Measurements from ENCODE around the gene SIPA1L3.

GRCh38 chr19:38206006-38206745, 299.2 kb downstream of the SIPA1L3 start:
- TF ChIP-seq CTCF (IDR thresholded peaks at IDR 0.05; ENCODE audit: poor library complexity, severe bottlenecking) (no peak), POLR2AphosphoS5 (IDR thresholded peaks at IDR 0.05) (no peak), EZH2 (IDR thresholded peaks at IDR 0.05; ENCODE audit: borderline replicate concordance, insufficient read depth, low read length, poor library complexity, severe bottlenecking) (no peak), MXI1 (conservative IDR thresholded peaks at IDR 0.05; ENCODE audit: poor library complexity, severe bottlenecking) (no peak)
- TF ChIP-seq, protein P1, sequence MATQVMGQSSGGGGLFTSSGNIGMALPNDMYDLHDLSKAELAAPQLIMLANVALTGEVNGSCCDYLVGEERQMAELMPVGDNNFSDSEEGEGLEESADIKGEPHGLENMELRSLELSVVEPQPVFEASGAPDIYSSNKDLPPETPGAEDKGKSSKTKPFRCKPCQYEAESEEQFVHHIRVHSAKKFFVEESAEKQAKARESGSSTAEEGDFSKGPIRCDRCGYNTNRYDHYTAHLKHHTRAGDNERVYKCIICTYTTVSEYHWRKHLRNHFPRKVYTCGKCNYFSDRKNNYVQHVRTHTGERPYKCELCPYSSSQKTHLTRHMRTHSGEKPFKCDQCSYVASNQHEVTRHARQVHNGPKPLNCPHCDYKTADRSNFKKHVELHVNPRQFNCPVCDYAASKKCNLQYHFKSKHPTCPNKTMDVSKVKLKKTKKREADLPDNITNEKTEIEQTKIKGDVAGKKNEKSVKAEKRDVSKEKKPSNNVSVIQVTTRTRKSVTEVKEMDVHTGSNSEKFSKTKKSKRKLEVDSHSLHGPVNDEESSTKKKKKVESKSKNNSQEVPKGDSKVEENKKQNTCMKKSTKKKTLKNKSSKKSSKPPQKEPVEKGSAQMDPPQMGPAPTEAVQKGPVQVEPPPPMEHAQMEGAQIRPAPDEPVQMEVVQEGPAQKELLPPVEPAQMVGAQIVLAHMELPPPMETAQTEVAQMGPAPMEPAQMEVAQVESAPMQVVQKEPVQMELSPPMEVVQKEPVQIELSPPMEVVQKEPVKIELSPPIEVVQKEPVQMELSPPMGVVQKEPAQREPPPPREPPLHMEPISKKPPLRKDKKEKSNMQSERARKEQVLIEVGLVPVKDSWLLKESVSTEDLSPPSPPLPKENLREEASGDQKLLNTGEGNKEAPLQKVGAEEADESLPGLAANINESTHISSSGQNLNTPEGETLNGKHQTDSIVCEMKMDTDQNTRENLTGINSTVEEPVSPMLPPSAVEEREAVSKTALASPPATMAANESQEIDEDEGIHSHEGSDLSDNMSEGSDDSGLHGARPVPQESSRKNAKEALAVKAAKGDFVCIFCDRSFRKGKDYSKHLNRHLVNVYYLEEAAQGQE (IDR thresholded peaks at IDR 0.05; ENCODE audit: borderline replicate concordance): no peak

Measured in neural cell (in vitro differentiated cells).